Testis (tissue), 5 donors: Measurements from ENCODE around the gene CHST5. TPM values are rescaled to one million over a fixed set of nuclear protein-coding genes. Genes with fewer than 3 reads are reported as not detected.

ENCODE experiments used
- DNase-seq: peaks from one replicate; pipeline ENCODE4 v3.0.0-alpha.2; 2019
- H3K27ac ChIP-seq, 2 donors: fragments of 200-600 bp; sonication (generic); one replicate each; pipeline ENCODE4 v1.5.1; 2019
- H3K27me3 ChIP-seq: fragments of 200-600 bp; sonication (generic); one replicate; pipeline ENCODE4 v1.5.1; 2019
- H3K36me3 ChIP-seq: fragments of 200-600 bp; sonication (generic); one replicate; pipeline ENCODE4 v1.5.1; 2017; ENCODE audit warnings: low read depth; ENCODE audit errors: missing control alignments
- H3K4me1 ChIP-seq: fragments of 200-600 bp; sonication (generic); one replicate; pipeline ENCODE4 v1.5.1; 2019
- H3K4me3 ChIP-seq, 2 donors: fragments of 200-600 bp; sonication (generic); one replicate each; pipeline ENCODE4 v1.5.1; 2017 to 2019
- H3K9me3 ChIP-seq: fragments of 200-600 bp; sonication (generic); one replicate; pipeline ENCODE4 v1.5.1; 2017
- POLR2A ChIP-seq: fragments of 450-650 bp; IDR thresholded peaks from one replicate; pipeline ENCODE4 v1.6.1; 2017; ENCODE audit warnings: antibody characterized with exemption, mild to moderate bottlenecking, moderate library complexity
- WGBS, 2 donors: methylation state at CpG; one replicate each; pipeline ENCODE4 v1.1.5; 2018; 5-methylcytosine and 5-hydroxymethylcytosine counted together
- intact Hi-C: fragments of 100-400 bp; cut with DNase I; formaldehyde crosslinking; loops from one replicate; pipeline ENCODE4 v1.15.1; 2023; ENCODE audit warnings: low total_unique reads
- long read RNA-seq, 2 donors: transcript quantifications; one replicate each; lab custom pipeline, GENCODE V29; 2026
- polyA plus RNA-seq: library from polyadenylated mRNA; stranded (reverse); fragments of 350-450 nt; fragmentation: Illumina TruSeq; extraction: RNeasy Lipid Tissue Mini Kit (QIAGEN cat#74804); gene quantifications from one replicate; pipeline ENCODE4 v1.2.3, GENCODE V29; 2014; ENCODE audit warnings: low read depth, low replicate concordance; ENCODE audit not compliant: insufficient read depth
- total RNA-seq, 2 donors: library from RNA; depleted of rRNA; stranded (reverse); fragments of >200 nt; gene quantifications; one replicate each; pipeline ENCODE4 v1.2.3, GENCODE V29; 2016
- TF ChIP-seq, protein P1 (sequence below), 3 experiments: fragments of 450-650 bp in 2 of 3; fragments of 200-600 bp in 1 of 3; sonication (generic) in 1 of 3; IDR thresholded peaks; one replicate each; pipeline ENCODE4 v1.5.1; 2016 to 2019; ENCODE audit warnings: antibody characterized with exemption in 3 of 3, mild to moderate bottlenecking in 2 of 3, moderate library complexity in 1 of 3

CHST5 gene
- under 1 TPM; 0.55 to 0.74 TPM for total RNA-seq
- polyA plus RNA-seq: 0.26 TPM
- long read RNA-seq, donor 1: 0 reads
- long read RNA-seq, donor 2: 0 reads

DNA sequence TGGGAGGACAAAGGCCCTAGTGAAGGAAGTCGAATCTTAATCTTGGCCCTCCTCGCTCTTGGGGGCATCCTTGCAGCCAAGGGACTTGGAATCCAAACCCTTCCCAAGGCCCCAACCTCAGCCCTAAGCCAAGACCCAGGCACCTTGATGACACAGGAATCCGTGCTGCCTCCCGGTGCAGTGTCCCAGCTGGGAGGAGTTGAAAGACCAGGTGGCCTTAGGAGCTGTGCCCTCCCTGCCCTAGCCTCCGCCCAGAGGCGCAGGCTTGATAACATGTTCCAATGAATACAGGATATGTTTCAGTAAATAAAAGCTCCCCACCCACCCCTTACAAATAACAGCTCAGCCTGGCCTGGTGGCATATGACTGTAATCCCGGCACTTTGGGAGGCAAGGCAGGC is at the start of gene CHST5:
TSS of gene CHST5 (minus strand) at position 208 of the 400 bp plus-strand sequence. CDS start 5,724 bp downstream, outside the sequence.
- Histone ChIP-seq H3K36me3 (no peaks in the 10 kb centered on the region), H3K27ac (no peak within 1 kb of the TSS), H3K4me3 (no peak within 1 kb of the TSS), H3K27me3 (no peaks in the 10 kb centered on the region), H3K9me3 (no peaks in the 10 kb centered on the region), H3K4me1 (no peaks in the 10 kb centered on the region)
- TF ChIP-seq POLR2A: no peak
- intact Hi-C loops: no loop called here
- 76 to 80% methylated on average over 7 of the region's 7 CpGs for WGBS, 2 donors
- no peak for DNase-seq

DNA sequence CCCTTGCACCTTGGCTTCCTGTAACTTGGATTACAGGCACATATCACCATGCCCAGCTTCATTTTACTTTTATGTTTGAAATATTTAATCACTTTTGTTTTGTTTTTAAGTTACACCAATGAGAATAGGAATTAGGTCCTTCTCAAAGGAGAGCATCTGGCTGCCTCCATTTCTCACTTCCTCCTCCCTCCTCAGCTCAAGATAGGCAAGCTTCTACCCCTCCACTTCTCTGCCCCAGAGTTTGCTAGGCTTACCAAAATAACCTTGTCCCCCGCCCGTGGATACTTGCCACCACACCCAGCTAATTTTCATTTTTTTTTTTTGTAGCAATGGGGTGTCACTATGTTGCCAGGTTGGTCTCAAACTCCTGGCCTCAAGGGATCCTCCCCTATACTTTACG is 48.2 kb upstream of the CHST5 start:
- H3K4me1 ChIP-seq: no peaks in the 10 kb centered on the region
- intact Hi-C loops: no loop called here
- TF ChIP-seq, protein P1, sequence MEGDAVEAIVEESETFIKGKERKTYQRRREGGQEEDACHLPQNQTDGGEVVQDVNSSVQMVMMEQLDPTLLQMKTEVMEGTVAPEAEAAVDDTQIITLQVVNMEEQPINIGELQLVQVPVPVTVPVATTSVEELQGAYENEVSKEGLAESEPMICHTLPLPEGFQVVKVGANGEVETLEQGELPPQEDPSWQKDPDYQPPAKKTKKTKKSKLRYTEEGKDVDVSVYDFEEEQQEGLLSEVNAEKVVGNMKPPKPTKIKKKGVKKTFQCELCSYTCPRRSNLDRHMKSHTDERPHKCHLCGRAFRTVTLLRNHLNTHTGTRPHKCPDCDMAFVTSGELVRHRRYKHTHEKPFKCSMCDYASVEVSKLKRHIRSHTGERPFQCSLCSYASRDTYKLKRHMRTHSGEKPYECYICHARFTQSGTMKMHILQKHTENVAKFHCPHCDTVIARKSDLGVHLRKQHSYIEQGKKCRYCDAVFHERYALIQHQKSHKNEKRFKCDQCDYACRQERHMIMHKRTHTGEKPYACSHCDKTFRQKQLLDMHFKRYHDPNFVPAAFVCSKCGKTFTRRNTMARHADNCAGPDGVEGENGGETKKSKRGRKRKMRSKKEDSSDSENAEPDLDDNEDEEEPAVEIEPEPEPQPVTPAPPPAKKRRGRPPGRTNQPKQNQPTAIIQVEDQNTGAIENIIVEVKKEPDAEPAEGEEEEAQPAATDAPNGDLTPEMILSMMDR (IDR thresholded peaks at IDR 0.05): no peak
- no peak for TF ChIP-seq POLR2A
- no peak overlapping the region for H3K27ac ChIP-seq
- DNase-seq: no peak
- H3K9me3 ChIP-seq: no peaks in the 10 kb centered on the region
- no peaks in the 10 kb centered on the region for H3K36me3 ChIP-seq
- H3K27me3 ChIP-seq: no peaks in the 10 kb centered on the region
- no peak overlapping the region for H3K4me3 ChIP-seq
- WGBS, 2 donors: 84 to 85% methylated on average over 3 of the region's 3 CpGs

DNA sequence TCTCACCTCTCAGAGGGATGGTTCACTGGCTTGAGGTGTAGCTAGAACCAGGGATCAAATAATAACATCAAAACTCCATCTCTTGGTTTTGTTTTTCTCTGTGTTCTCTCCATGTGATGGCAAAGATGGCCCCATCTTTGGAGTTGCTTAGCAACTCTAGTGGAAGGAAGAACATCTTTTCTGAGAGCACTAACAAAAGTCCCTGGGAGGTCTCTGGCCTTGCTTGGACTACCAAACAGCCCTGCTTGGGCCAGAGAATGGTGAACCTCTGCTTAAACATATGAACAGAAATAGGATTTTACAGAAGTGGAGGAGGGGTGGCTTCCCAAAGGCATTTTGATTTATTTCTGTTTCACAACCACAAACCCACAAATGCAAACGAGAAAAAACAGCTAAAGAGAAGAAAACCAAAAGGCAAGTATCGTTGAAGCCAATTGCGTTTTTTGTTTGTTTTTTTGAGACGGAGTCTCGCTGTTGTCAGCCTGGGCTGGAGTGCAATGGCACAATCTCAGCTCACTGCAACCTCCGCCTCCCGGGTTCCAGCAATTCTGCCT is 43.5 kb upstream of the CHST5 start:
- DNase-seq: no peak
- intact Hi-C loops: loop anchor here (10.0 kb wide), 1 partner anchor 65 kb away; the partner anchor contains the start of genes KARS1 and TERF2IP
- TF ChIP-seq, protein P1 (IDR thresholded peaks at IDR 0.05): no peak
- TF ChIP-seq POLR2A: no peak
- Histone ChIP-seq H3K27me3 (no peaks in the 10 kb centered on the region), H3K27ac (no peak overlapping the region), H3K36me3 (no peaks in the 10 kb centered on the region), H3K9me3 (no peaks in the 10 kb centered on the region), H3K4me3 (no peak overlapping the region), H3K4me1 (no peaks in the 10 kb centered on the region)
- WGBS, 2 donors: 86 to 93% methylated on average over 7 of the region's 7 CpGs

DNA sequence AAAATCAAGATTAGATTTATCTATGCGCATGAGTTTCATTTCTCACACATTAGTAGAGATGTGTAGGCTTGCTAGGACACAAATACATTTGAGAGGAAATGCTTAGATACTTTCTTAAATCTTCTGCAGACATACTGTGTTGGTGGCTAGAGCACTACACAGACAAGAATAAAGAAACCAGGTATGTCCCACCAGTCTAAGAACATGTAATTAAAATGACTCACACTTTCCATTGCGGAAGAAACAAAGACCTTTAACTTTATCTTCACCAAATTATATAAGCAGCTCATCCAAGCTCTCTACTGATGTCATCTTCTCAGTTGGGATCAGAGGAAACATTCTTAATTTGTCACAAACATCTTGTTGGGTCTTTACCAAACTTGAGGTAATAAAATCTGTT is 42.8 kb upstream of the CHST5 start:
- no peaks in the 10 kb centered on the region for H3K27me3 ChIP-seq
- H3K36me3 ChIP-seq: no peaks in the 10 kb centered on the region
- no peaks in the 10 kb centered on the region for H3K4me1 ChIP-seq
- no peaks in the 10 kb centered on the region for H3K9me3 ChIP-seq
- intact Hi-C loops: loop anchor here (10.0 kb wide), 1 partner anchor 66 kb away; the partner anchor contains the start of genes KARS1 and TERF2IP
- TF ChIP-seq, protein P1 (IDR thresholded peaks at IDR 0.05): no peak
- TF ChIP-seq POLR2A: no peak
- DNase-seq: no peak
- H3K4me3 ChIP-seq: no peak overlapping the region
- WGBS, 2 donors: 93 to 94% methylated on average over 2 of the region's 2 CpGs
- H3K27ac ChIP-seq: no peak overlapping the region

DNA sequence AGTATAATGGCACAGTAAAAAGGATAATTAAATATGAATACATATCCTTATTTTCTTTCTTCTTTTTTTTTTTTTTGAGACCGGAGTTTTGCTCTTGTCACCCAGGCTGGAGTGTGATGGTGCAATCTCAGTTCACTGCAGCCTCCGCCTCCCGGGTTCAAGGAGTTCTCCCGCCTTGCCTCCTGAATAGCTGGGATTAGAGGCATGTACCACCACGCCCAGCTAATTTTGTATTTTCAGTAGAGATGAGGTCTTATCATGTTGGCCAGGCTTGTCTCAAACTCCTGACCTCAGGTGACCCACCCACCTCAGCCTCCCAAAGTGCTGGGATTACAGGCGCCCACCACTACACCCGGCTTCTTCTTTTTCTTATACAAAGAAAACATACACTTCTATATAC is 42.3 kb upstream of the CHST5 start:
- H3K27me3 ChIP-seq: no peaks in the 10 kb centered on the region
- H3K9me3 ChIP-seq: no peaks in the 10 kb centered on the region
- intact Hi-C loops: loop anchor here (10.0 kb wide), 1 partner anchor 67 kb away; the partner anchor contains the start of genes KARS1 and TERF2IP
- 90 to 91% methylated on average over 7 of the region's 7 CpGs for WGBS, 2 donors
- no peak overlapping the region for H3K4me3 ChIP-seq
- no peak for DNase-seq
- no peak for TF ChIP-seq POLR2A
- TF ChIP-seq, protein P1 (IDR thresholded peaks at IDR 0.05): no peak
- H3K4me1 ChIP-seq: no peaks in the 10 kb centered on the region
- H3K36me3 ChIP-seq: no peaks in the 10 kb centered on the region
- H3K27ac ChIP-seq: no peak overlapping the region
